ENCODE results near the gene SMAD5.

SMAD5 gene

GRCh38 chr5:136132557-136133221 is at the start of gene SMAD5 (continued):
- TF ChIP-seq TSHZ1 (tag by site-specific recombination; IDR thresholded peaks at IDR 0.05; ENCODE audit: borderline replicate concordance) (no peak), ZNF37A (tag by site-specific recombination; IDR thresholded peaks at IDR 0.05) (0 out of 2 replicates have a peak, but pooled peaks have one; percentile 8), ZNF121 (tag by site-specific recombination; IDR thresholded peaks at IDR 0.05) (peak; percentile 57; the same call in 1 of the 2 replicates), OSR2 (tag by site-specific recombination; IDR thresholded peaks at IDR 0.05) (peak; percentile 33; the same call in 1 of the 2 replicates), ZNF324 (tag by site-specific recombination; IDR thresholded peaks at IDR 0.05) (no peak), ZNF274 (IDR thresholded peaks at IDR 0.05; ENCODE audit: low read length) (no peak), ZNF274 (tag by site-specific recombination; IDR thresholded peaks at IDR 0.05; ENCODE audit: borderline replicate concordance) (no peak), ZNF624 (tag by site-specific recombination; IDR thresholded peaks at IDR 0.05) (no peak), ZNF560 (tag by site-specific recombination; IDR thresholded peaks at IDR 0.05; ENCODE audit: borderline replicate concordance) (no peak), ZNF600 (tag by site-specific recombination; IDR thresholded peaks at IDR 0.05) (no peak), ZNF311 (tag by site-specific recombination; IDR thresholded peaks at IDR 0.05; ENCODE audit: borderline replicate concordance) (no peak), ZNF548 (tag by site-specific recombination; IDR thresholded peaks at IDR 0.05) (no peak), ZFP41 (tag by site-specific recombination; IDR thresholded peaks at IDR 0.05; ENCODE audit: borderline replicate concordance) (no peak), ZNF707 (tag by site-specific recombination; IDR thresholded peaks at IDR 0.05) (no peak), GLIS1 (tag by site-specific recombination; IDR thresholded peaks at IDR 0.05) (peak; percentile 68), ZNF558 (tag by site-specific recombination; IDR thresholded peaks at IDR 0.05) (no peak), ZNF398 (tag by site-specific recombination; IDR thresholded peaks at IDR 0.05) (peak; percentile 29; the same call in 1 of the 2 replicates), ZNF629 (tag by site-specific recombination; IDR thresholded peaks at IDR 0.05) (peak; percentile 73), ZNF155 (tag by site-specific recombination; IDR thresholded peaks at IDR 0.05) (no peak), ZNF530 (tag by site-specific recombination; IDR thresholded peaks at IDR 0.05; ENCODE audit: low read depth) (no peak), ZNF777 (tag by site-specific recombination; IDR thresholded peaks at IDR 0.05; ENCODE audit: borderline replicate concordance) (no peak), MYNN (tag by site-specific recombination; IDR thresholded peaks at IDR 0.05; ENCODE audit: borderline replicate concordance) (no peak), ZNF561 (tag by site-specific recombination; IDR thresholded peaks at IDR 0.05; ENCODE audit: borderline replicate concordance) (peak; percentile 99), ZNF596 (tag by site-specific recombination; IDR thresholded peaks at IDR 0.05) (no peak), ZNF843 (tag by site-specific recombination; IDR thresholded peaks at IDR 0.05) (no peak), ZNF670 (tag by site-specific recombination; IDR thresholded peaks at IDR 0.05; ENCODE audit: low read depth) (no peak), ZNF768 (tag by site-specific recombination; IDR thresholded peaks at IDR 0.05) (no peak)
- TF ChIP-seq, protein P1, sequence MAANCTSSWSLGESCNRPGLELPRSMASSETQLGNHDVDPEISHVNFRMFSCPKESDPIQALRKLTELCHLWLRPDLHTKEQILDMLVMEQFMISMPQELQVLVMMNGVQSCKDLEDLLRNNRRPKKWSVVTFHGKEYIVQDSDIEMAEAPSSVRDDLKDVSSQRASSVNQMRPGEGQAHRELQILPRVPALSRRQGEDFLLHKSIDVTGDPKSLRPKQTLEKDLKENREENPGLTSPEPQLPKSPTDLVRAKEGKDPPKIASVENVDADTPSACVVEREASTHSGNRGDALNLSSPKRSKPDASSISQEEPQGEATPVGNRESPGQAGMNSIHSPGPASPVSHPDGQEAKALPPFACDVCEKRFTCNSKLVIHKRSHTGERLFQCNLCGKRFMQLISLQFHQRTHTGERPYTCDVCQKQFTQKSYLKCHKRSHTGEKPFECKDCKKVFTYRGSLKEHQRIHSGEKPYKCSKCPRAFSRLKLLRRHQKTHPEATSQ (tag by site-specific recombination; IDR thresholded peaks at IDR 0.05): peak; percentile 93
- TF ChIP-seq, protein P2, sequence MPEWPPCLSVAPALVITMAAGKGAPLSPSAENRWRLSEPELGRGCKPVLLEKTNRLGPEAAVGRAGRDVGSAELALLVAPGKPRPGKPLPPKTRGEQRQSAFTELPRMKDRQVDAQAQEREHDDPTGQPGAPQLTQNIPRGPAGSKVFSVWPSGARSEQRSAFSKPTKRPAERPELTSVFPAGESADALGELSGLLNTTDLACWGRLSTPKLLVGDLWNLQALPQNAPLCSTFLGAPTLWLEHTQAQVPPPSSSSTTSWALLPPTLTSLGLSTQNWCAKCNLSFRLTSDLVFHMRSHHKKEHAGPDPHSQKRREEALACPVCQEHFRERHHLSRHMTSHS (tag by site-specific recombination; IDR thresholded peaks at IDR 0.05): no peak
- TF ChIP-seq, protein P3, sequence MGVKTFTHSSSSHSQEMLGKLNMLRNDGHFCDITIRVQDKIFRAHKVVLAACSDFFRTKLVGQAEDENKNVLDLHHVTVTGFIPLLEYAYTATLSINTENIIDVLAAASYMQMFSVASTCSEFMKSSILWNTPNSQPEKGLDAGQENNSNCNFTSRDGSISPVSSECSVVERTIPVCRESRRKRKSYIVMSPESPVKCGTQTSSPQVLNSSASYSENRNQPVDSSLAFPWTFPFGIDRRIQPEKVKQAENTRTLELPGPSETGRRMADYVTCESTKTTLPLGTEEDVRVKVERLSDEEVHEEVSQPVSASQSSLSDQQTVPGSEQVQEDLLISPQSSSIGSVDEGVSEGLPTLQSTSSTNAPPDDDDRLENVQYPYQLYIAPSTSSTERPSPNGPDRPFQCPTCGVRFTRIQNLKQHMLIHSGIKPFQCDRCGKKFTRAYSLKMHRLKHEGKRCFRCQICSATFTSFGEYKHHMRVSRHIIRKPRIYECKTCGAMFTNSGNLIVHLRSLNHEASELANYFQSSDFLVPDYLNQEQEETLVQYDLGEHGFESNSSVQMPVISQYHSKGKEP (tag by site-specific recombination; IDR thresholded peaks at IDR 0.05): peak; percentile 78; the same call in 1 of the 2 replicates
- TF ChIP-seq, protein P4, sequence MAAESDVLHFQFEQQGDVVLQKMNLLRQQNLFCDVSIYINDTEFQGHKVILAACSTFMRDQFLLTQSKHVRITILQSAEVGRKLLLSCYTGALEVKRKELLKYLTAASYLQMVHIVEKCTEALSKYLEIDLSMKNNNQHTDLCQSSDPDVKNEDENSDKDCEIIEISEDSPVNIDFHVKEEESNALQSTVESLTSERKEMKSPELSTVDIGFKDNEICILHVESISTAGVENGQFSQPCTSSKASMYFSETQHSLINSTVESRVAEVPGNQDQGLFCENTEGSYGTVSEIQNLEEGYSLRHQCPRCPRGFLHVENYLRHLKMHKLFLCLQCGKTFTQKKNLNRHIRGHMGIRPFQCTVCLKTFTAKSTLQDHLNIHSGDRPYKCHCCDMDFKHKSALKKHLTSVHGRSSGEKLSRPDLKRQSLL (tag by site-specific recombination; IDR thresholded peaks at IDR 0.05): 0 out of 2 replicates have a peak, but pooled peaks have one; percentile 4

Measured in HEK293 (cell line).